Activated CD8-positive, alpha-beta memory T cell treated with anti-CD3 and anti-CD28 coated beads for 4 hours (primary cell): ENCODE measurements around the gene SLC35F3.
"Not testable (repeated sequence)": the region's sequence is repeated elsewhere in the genome, so short reads cannot be mapped to it uniquely, and the experiment has no call there.

Experiments
- DNase-seq, 2 donors: peaks; one replicate each; pipeline ENCODE4 v3.0.0-alpha.2; 2020; ENCODE audit warnings: low read depth in 2 of 2

The SLC35F3 gene

DNA sequence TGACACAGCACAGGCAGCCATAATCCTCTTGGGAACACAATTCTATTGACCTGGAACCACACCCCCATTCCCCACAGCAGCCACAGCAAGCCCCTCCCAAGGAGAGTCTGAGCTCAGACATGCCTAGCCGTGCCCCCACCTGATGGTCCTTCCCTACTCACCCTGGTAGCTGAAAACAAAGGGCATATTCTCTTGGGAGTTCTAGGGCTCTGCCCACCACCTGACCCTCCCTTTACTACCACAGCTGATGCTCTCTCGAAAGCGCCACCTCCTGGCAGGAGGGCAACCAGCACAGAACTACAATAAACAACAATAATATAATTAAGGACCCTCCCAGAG lies 283.9 kb downstream of the SLC35F3 start:
- no peak for DNase-seq

- no peak for DNase-seq
These were observed 293.4 kb downstream of the SLC35F3 start for GRCh38 chr1:234197839-234198238.

DNA sequence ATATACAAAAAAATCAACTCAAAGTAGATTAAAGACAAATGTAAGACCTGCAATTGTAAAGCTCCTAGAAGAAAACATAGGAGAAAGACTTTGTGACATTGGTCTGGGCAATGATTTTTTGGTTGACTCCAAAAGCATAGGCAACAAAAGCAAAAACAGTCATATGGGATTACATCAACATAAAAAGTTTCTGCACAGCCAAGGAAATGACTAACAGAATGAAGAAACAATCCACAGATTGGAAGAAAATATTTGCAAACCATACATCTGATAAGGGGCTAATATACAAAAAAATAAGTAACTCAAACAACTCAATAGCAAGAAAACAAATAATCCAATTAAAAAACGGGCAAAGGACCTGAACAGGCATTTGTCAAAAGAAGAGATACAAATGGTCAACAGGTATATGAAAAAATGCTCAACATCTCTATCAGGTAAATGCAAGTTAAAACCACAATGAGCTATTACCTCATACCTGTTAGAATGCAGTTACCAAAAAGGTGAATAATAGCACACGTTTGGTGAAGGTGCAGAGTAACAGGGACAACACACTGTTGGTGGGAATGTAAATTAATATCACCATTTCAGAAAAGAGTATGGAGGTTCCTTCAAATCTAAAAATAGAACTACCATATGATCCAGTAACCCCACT lies 295.1 kb downstream of the SLC35F3 start:
- DNase-seq, result no peak

GRCh38 chr1:234200566-234200965 lies 296.1 kb downstream of the SLC35F3 start:
- no peak for DNase-seq

DNA sequence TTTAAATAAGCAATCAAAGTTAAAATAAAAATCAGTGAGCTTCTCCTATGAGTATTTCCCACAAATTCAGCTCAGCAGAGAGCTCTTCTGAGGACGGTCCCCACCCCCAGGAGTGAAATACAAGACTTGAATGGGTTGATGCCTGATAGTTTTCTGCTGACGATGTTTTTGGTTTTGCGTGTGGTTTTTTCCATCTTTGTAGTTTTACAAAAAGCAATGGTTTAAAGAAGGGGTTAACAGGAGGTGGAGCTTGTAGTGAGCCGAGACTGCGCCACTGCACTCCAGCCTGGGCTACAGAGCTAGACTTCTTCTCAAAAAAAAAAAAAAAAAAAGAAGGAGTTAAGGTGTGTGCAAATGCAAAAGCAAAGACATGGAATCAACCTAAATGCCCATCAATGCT lies 297.1 kb downstream of the SLC35F3 start:
- DNase-seq, result no peak

DNA sequence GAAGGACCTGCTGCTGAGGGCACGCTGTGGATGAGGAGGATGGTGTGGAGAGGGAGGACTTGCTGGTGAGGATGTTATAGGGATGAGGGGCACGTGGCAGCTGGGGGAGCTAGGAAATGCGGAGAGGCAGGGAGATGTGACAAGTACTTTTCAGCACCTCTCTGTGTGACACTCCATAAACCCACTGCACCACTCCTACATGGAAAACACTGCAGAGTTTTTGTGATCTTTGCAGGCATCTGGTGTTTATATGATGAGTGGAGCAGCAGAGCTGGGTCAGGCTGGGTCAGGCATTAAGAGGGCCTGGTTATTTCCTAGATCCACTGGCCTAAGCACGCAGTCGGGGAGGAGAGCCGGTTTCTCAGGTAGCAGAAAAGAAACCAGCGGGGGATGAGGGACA lies 301.5 kb downstream of the SLC35F3 start:
- no peak for DNase-seq

GRCh38 chr1:234206651-234207284 lies 302.3 kb downstream of the SLC35F3 start:
- no peak for DNase-seq

GRCh38 chr1:234208351-234208750 lies 303.9 kb downstream of the SLC35F3 start:
- no peak for DNase-seq

DNA sequence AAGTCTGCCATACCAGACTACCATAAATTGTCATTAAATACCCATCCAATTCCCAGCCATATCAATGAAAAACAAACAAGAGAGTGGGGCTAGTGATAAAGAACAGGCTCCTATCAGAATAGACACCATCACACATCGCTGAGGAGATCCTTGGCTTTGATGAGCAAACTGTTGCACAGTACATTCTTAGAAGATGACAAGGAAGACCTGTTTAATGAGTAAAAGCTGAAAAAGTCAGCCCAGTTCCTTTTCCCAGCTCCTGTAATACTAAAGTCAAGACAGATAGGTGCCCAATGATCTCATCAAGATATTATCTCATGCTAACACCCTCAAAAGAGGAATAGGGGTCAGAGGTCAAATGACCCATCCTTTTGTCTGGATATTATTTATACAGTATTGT lies 304.3 kb downstream of the SLC35F3 start:
- DNase-seq, result no peak

DNA sequence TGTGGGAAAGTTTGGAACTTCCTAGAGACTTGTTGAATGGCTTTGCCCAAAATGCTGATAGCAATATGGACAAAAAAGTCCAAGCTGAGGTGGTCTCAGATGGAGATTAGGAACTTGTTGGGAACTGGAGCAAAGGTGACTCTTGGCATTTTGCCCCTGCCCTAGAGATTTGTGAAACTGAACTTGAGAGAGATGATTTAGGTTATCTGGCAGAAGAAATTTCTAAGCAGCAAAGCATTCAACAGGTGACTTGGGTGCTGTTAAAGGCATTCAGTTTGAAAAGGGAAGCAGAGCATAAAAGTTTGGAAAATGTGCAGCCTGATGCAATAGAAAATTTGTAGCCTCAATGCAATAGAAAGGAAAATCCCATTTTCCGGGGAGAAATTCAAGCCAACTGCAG lies 306.0 kb downstream of the SLC35F3 start:
- not testable (repeated sequence) for DNase-seq

DNA sequence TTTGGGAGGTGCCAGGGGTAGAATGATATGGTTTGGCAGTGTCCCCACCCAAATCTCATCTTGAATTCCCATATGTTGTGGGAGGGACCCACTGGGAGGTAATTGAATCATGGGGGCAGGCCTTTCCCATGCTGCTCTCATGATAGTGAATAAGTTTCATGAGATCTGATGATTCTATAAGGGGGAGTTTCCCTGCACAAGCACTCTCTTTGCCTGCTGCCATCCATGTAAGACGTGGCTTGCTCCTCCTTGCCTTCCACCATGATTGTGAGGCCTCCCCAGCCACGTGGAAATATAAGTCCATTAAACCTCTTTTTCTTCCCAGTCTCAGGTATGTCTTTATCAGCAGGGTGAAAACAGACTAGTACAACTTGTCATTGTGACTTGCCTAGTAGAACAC lies 307.4 kb downstream of the SLC35F3 start:
- not testable (repeated sequence) for DNase-seq

DNA sequence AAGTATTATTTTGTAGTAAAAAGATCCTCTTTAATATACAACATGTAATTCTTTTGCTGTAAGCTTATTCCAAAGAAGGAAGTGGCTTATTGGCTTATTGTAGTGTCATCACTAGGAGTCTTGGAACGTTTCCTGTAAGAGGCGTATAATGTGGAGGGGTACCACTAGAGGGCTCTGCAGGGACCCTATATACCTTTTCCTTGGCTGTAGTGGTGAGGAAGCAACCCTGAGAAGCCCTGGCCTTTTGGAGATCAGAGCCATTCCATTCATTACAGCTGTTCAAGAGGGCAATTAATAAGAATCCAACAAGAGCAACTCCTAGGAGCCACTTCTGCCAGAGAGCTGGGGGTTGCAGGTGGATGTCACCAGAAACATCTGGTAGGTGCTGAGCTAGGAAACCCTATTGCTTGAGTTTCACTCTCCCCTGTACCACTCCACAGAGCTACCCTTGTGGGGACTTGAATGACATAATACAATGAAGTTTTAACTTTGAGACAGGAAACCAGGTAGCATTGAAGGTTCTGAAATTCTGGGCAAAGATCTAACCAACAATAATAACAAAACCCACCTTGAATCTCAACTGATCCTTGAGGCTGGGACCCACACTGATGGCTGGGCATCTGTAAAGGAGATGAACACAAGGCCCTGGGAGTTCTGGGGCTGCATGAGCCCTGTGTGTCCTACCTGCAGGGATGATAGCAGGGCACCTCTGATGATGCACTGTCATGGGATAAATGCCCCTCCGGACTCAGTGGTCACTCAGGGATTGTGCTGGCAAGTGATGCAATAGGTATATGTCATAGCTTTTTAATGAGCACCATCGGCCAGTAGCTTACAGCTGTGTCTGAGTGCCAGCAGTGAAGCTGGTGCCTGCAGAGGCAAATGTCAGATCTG lies 308.5 kb downstream of the SLC35F3 start:
- no peak for DNase-seq

DNA sequence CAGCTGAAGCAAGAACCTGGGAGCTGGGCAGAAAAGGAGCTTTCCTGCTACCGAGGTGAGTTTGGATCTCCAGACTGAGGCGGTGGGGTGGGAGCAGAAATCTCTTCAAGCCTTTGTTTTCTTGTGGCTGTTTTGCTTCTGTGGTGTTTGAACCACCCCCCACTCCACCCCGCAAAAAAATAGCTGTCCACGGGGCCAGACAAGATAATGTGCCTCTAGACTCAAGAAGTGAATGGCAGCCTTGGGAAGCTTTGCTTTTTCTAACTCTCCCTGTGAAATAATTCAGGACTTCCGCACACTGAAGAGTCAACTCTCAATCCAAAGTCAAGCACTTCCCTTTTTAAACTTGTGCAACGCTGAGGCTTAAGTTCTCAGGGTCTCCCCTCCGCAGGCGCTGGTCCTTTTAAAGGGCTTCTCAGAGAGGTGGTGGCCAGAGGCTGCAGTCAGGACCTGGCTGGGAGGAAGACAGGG lies 309.2 kb downstream of the SLC35F3 start:
- DNase-seq, result no peak

- no peak for DNase-seq
These were observed 309.8 kb downstream of the SLC35F3 start for GRCh38 chr1:234214129-234214910.

DNA sequence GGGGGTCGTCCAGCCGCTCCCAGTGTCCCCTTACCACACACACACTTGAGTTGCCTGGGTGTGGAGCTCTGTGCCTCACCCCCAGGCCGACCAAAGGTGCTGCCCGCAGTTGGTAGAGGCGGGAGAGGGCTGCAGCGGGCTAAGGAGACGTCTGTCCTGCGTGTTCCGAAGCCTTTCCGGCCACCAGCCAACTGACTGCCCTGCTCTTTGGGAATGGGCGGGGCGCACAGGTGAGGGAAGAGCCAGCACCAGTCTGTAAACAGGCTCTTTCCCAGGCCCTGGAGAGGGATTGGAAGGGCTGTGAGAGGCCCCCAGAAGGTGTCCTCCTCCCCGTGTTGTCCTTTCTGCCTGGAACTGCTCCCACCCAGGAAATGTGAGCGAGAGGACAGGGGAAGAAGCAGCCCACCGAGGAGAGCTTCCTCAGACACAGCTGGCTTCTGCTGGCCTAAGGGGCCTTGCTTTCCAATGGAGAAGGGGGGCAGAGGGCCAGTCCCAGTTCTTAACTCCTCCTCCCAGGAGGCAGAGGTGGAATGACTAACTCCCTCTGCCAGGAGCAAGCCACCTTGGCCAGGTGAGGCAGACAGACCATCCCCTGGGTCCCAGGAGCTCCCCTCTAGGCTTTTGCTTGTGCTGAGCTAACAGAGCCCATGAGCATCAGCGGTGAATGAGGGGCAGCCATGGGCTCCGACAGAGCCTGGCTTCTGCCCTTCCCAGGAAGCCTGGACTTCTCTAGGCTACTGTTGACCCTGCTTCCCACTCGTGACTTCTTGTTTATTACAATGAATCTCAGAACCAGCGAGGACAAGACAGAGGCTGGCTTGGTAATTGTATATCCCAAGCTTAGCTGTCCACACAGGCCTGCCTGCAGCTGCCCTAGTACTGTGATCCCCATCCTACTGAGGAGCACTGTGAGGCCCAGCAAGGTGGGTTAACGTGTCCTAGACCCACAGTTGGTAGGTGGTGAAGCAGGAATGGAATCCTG lies 310.7 kb downstream of the SLC35F3 start:
- no peak for DNase-seq

DNA sequence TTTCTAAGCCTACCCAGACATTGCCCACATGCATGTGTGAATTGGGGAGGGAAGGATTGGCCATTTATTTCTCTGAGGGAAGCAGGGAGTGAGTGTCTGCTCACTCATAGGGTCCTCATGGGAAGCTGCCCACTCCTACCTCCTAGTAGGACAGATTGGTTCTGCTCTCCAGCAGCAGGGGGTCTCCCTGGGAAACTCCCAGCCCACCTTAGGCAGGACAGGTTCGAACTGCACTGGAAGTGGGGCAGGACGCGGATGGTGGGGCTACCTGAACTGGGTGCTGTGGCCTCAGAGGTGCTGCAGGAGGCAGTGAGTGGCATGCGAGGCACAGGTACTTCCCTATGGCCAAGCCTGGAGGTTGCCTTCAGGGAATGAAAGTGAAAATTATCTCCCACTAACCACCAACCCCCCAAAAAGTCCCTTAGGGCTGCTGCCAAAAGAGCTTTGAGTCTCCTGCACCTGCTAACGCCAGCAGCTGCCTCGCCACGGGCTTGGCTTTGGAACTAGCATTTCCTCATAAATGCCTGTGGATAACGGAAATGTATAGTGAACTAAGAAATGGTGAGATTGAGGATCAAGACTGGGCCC lies 311.7 kb downstream of the SLC35F3 start:
- DNase-seq, result no peak

DNA sequence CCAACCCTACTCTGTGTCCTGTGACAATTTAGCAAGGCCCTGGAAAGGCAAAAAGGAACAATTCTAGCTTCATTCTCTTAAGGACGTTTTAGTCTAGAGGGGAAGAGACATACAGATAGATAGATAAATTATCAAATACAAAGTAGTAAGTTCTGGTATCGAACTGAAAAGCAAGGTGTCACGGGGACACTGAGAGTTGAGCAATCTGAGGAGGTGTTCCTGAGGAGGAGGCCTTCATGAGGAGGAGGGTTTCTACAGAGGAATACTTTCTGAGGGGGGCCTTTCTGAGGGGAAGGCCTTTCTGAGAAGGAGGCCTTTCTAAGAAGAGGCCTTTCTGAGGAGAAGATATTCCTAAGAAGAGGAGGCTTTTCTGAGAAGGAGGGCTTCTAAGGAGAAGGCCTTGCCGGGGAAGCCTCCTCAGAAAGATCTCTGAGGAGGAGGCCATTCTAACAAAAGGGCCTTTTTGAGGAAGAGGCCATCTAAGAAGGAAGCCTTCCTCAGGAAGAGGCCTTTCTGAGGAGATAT lies 312.9 kb downstream of the SLC35F3 start:
- no peak for DNase-seq

DNA sequence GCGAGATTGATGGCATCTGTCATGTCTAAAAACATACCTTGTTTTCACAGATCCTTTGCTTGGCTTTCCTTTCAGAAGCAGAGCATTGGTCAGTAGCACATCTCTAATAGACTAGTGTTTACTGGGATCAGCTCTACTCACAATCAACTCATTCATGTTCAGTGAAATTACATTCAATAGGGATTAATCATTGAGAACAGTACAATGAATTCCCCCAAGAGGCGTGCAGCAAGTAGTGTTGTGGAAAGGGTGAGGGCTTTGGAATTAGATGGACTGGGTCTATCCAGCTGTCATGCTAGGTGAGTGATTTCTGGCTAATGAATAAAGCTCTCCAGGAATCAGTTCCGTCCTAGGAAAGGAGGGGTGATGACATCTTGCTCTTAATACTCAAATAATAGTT lies 313.6 kb downstream of the SLC35F3 start:
- no peak for DNase-seq

DNA sequence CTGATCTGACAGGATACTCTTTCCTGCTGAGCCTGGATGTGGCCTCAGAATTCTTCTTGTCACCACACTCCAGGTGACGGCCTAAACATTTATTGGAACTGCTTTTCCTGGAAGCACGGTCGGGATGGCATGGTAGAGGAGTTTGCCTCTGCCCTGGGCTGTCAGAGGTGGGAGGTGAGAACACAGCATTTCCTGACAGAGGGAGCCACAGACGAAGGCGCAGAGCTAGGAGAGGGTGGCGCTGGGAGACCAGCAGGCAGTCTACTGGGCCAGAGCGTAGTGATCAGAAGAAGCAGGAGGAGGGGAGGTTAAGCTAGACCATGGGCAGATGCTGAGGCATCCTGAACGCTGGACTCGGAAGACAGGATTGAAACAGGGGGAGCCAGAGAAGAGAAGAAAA lies 315.2 kb downstream of the SLC35F3 start:
- no peak for DNase-seq

DNA sequence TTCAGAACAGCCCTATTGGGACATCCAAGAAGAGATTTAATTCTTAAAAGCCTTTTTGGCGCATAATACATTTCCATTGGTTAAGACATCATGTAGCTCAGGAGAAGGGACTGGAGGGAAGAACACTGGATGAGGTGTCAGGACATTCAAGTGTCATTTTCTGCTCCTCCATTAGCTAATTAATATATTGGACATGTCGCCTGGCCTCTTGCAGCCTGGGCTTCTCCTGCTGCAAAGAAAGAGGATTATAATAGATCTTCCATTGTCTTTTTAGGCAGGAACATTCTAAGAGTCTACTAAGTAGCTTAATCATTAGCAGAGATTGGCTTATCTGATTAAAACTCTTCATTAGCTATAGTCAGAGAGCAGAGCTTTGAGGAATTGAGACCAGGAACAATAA lies 317.1 kb downstream of the SLC35F3 start:
- DNase-seq, result no peak
